ENCODE data around the gene FBXO21. TPM values are rescaled to one million over a fixed set of nuclear protein-coding genes. Genes with fewer than 3 reads are reported as not detected.

FBXO21 gene
- total RNA-seq, 1 donor from 2014 or later = 35.4 TPM

DNA sequence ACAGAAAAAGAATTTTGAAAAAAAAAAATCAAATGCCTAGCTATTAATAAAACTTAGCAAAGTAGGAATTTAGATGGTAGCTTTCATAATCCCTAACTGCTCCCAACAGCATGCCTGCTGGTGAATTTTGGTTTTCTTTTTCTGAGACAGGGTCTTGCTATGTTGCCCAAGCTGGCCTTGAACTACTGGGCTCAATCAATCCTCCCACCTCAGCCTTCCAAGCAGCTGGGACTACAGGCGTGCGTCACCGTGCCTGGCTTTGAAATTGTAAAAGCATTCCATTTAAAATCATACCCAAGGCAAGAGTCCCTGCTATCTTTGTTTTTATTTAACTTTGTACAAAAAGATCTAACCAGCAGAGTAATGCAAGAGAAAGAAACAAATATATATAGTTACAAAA lies 20.7 kb downstream of the FBXO21 start:
- DNase-seq (no peak), ATAC-seq (no peak)
- TF ChIP-seq CTCF (IDR thresholded peaks at IDR 0.05) = no peak
- H3K36me3 ChIP-seq = peaks cover 98% of the 10 kb centered on the region
- H3K27ac ChIP-seq = no peak overlapping the region
- no peaks in the 10 kb centered on the region for H3K27me3 ChIP-seq (ENCODE audit: low read depth)
- no peak overlapping the region for H3K4me3 ChIP-seq
- no peaks in the 10 kb centered on the region for H3K9me3 ChIP-seq
- no peaks in the 10 kb centered on the region for H3K4me1 ChIP-seq
- intact Hi-C loops (cut with DNase I) = no loop called here

GRCh38 chr12:117168976-117169375 lies 21.3 kb downstream of the FBXO21 start:
- Histone ChIP-seq H3K4me1 (no peaks in the 10 kb centered on the region), H3K27me3 (ENCODE audit: low read depth) (no peaks in the 10 kb centered on the region), H3K36me3 (peaks cover 98% of the 10 kb centered on the region), H3K27ac (no peak overlapping the region), H3K4me3 (no peak overlapping the region), H3K9me3 (no peaks in the 10 kb centered on the region)
- intact Hi-C loops (cut with DNase I) = no loop called here
- ATAC-seq = no peak
- no peak for TF ChIP-seq CTCF (IDR thresholded peaks at IDR 0.05)
- no peak for DNase-seq

- no peak for ATAC-seq
- Histone ChIP-seq H3K27ac (no peak overlapping the region), H3K36me3 (peaks cover 98% of the 10 kb centered on the region), H3K27me3 (ENCODE audit: low read depth) (no peaks in the 10 kb centered on the region), H3K4me3 (no peak overlapping the region), H3K9me3 (no peaks in the 10 kb centered on the region), H3K4me1 (no peaks in the 10 kb centered on the region)
- no peak for DNase-seq
- TF ChIP-seq CTCF (IDR thresholded peaks at IDR 0.05) = no peak
- intact Hi-C loops (cut with DNase I) = no loop called here
Observed at GRCh38 chr12:117167769-117168168, 22.5 kb downstream of the FBXO21 start.

- TF ChIP-seq CTCF (IDR thresholded peaks at IDR 0.05) = no peak
- peaks cover 98% of the 10 kb centered on the region for H3K36me3 ChIP-seq
- H3K4me3 ChIP-seq = no peak overlapping the region
- H3K4me1 ChIP-seq = no peaks in the 10 kb centered on the region
- ATAC-seq (no peak), DNase-seq (no peak)
- no peaks in the 10 kb centered on the region for H3K9me3 ChIP-seq
- H3K27ac ChIP-seq = no peak overlapping the region
- no peaks in the 10 kb centered on the region for H3K27me3 ChIP-seq (ENCODE audit: low read depth)
- intact Hi-C loops (cut with DNase I) = no loop called here
Observed at GRCh38 chr12:117166107-117166506, 24.2 kb downstream of the FBXO21 start.

- H3K36me3 ChIP-seq = peaks cover 98% of the 10 kb centered on the region
- no peaks in the 10 kb centered on the region for H3K4me1 ChIP-seq
- H3K9me3 ChIP-seq = no peaks in the 10 kb centered on the region
- intact Hi-C loops (cut with DNase I) = no loop called here
- ATAC-seq = no peak
- TF ChIP-seq CTCF (IDR thresholded peaks at IDR 0.05) = no peak
- H3K27ac ChIP-seq = no peak overlapping the region
- no peak overlapping the region for H3K4me3 ChIP-seq
- H3K27me3 ChIP-seq (ENCODE audit: low read depth) = no peaks in the 10 kb centered on the region
- no peak for DNase-seq
Observed at GRCh38 chr12:117165342-117165741, 24.9 kb downstream of the FBXO21 start.

- Histone ChIP-seq H3K27ac (no peak overlapping the region), H3K4me1 (no peaks in the 10 kb centered on the region), H3K4me3 (no peak overlapping the region), H3K36me3 (peaks cover 100% of the 10 kb centered on the region), H3K27me3 (ENCODE audit: low read depth) (no peaks in the 10 kb centered on the region), H3K9me3 (no peaks in the 10 kb centered on the region)
- ATAC-seq (no peak), DNase-seq (no peak)
- intact Hi-C loops (cut with DNase I) = no loop called here
- TF ChIP-seq CTCF (IDR thresholded peaks at IDR 0.05) = no peak
Observed at GRCh38 chr12:117162633-117163032, 27.6 kb downstream of the FBXO21 start.

Measured in lower lobe of right lung (tissue), 2 donors.